Peyer's patch (tissue), 4 donors: ENCODE data around the gene SLC1A2. TPM values are rescaled to one million over a fixed set of nuclear protein-coding genes. Genes with fewer than 3 reads are reported as not detected.

Source experiments
- DNase-seq, 3 donors: peaks; one replicate each; pipeline ENCODE4 v3.0.0-alpha.2; 2017 to 2019
- H3K27ac ChIP-seq, 4 donors: fragments of 200-600 bp; sonication (generic); one replicate each; pipeline ENCODE4 v1.5.1; 2016 to 2019
- H3K27me3 ChIP-seq, 2 donors: fragments of 200-600 bp; sonication (generic); one replicate each; pipeline ENCODE4 v1.5.1; 2019
- H3K36me3 ChIP-seq, 3 donors: fragments of 200-600 bp; sonication (generic); one replicate each; pipeline ENCODE4 v1.5.1; 2016 to 2019
- H3K4me1 ChIP-seq, 4 donors: fragments of 200-600 bp; sonication (generic); one replicate each; pipeline ENCODE4 v1.5.1; 2016 to 2019
- H3K4me3 ChIP-seq, 4 donors: fragments of 200-600 bp; sonication (generic); 1 replicate in 3 of 4; 2 replicates in 1 of 4; pipeline ENCODE4 v1.5.1; 2016 to 2019; ENCODE audit warnings: mild to moderate bottlenecking in 1 of 4
- H3K9me3 ChIP-seq, 4 donors: fragments of 200-600 bp; sonication (generic); one replicate each; pipeline ENCODE4 v1.5.1; 2016 to 2019; ENCODE audit warnings: mild to moderate bottlenecking in 1 of 4
- POLR2A ChIP-seq, 2 donors: fragments of 450-650 bp; IDR thresholded peaks; one replicate each; pipeline ENCODE4 v1.5.1; 2017; ENCODE audit warnings: antibody characterized with exemption in 2 of 2, mild to moderate bottlenecking in 2 of 2, moderate library complexity in 2 of 2
- total RNA-seq, 4 donors: library from RNA; depleted of rRNA; stranded (reverse); fragments of >200 nt; gene quantifications; one replicate each; pipeline ENCODE4 v1.1.0, GENCODE V29; 2016
- TF ChIP-seq, protein P1 (sequence below), 6 experiments: fragments of 450-650 bp in 4 of 6; fragments of 200-600 bp in 2 of 6; sonication (generic) in 1 of 6; IDR thresholded peaks; one replicate each; pipeline ENCODE4 v1.5.1; 2017 to 2019; ENCODE audit warnings: antibody characterized with exemption in 6 of 6, mild to moderate bottlenecking in 3 of 6, moderate library complexity in 1 of 6

SLC1A2 gene
- total RNA-seq, 4 donors from 2014 or later: 0.38 to 1.1 TPM; not detected in 2

DNA sequence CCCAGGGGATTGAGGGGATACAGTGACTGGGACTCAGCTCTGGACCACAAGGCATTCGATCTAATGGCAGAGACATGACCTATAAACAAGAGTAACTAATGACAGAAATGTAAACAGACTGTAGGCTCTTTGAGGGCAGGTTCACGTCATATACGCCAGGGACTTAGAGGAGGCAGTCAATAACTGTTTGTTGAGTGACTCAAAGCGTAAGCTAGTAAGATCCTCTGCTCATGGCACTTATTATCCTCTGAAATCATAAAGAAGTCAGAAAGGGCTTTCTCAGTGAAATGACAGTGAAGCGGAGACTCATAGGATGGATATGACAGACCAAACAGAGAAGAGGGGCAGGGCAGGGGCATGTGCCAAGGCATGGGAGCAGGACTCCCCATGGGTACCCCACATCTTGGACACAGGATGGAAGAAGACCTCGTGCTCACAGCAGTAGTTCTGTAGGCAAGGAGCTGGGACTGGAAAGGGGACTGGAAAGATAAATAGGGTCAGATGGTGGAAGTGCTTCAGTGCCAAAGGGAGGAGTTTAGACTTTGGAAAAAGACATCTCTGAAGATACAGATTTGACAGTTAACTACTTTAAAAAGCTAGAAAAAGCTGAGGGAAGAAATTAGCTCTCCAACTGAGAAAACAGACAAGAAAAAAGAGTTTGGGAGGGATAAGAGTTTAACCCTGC, 72.7 kb downstream of the SLC1A2 start:
- Histone ChIP-seq H3K27ac (no peak overlapping the region), H3K27me3 (no peaks in the 10 kb centered on the region), H3K4me3 (no peak overlapping the region), H3K4me1 (no peaks in the 10 kb centered on the region), H3K9me3 (no peaks in the 10 kb centered on the region), H3K36me3 (no peaks in the 10 kb centered on the region)
- DNase-seq: no peak
- TF ChIP-seq POLR2A (IDR thresholded peaks at IDR 0.05): no peak
- TF ChIP-seq, protein P1, sequence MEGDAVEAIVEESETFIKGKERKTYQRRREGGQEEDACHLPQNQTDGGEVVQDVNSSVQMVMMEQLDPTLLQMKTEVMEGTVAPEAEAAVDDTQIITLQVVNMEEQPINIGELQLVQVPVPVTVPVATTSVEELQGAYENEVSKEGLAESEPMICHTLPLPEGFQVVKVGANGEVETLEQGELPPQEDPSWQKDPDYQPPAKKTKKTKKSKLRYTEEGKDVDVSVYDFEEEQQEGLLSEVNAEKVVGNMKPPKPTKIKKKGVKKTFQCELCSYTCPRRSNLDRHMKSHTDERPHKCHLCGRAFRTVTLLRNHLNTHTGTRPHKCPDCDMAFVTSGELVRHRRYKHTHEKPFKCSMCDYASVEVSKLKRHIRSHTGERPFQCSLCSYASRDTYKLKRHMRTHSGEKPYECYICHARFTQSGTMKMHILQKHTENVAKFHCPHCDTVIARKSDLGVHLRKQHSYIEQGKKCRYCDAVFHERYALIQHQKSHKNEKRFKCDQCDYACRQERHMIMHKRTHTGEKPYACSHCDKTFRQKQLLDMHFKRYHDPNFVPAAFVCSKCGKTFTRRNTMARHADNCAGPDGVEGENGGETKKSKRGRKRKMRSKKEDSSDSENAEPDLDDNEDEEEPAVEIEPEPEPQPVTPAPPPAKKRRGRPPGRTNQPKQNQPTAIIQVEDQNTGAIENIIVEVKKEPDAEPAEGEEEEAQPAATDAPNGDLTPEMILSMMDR (IDR thresholded peaks at IDR 0.05): no peak

- no peaks in the 10 kb centered on the region for H3K9me3 ChIP-seq
- TF ChIP-seq, protein P1 (IDR thresholded peaks at IDR 0.05): no peak
- TF ChIP-seq POLR2A (IDR thresholded peaks at IDR 0.05): no peak
- H3K27ac ChIP-seq: no peak overlapping the region
- DNase-seq: no peak
- H3K4me1 ChIP-seq: no peaks in the 10 kb centered on the region
- H3K36me3 ChIP-seq: no peaks in the 10 kb centered on the region
- H3K27me3 ChIP-seq: no peaks in the 10 kb centered on the region
- no peak overlapping the region for H3K4me3 ChIP-seq
Observed at GRCh38 chr11:35344681-35345574, 74.4 kb downstream of the SLC1A2 start.

GRCh38 chr11:35343033-35343598, 76.2 kb downstream of the SLC1A2 start:
- no peaks in the 10 kb centered on the region for H3K36me3 ChIP-seq
- H3K4me3 ChIP-seq: no peak overlapping the region
- DNase-seq: no peak
- H3K4me1 ChIP-seq: no peaks in the 10 kb centered on the region
- H3K9me3 ChIP-seq: no peaks in the 10 kb centered on the region
- no peak overlapping the region for H3K27ac ChIP-seq
- no peaks in the 10 kb centered on the region for H3K27me3 ChIP-seq
- TF ChIP-seq, protein P1 (IDR thresholded peaks at IDR 0.05): no peak
- TF ChIP-seq POLR2A (IDR thresholded peaks at IDR 0.05): no peak

GRCh38 chr11:35340715-35341114, 78.6 kb downstream of the SLC1A2 start:
- no peak overlapping the region for H3K4me3 ChIP-seq
- TF ChIP-seq POLR2A (IDR thresholded peaks at IDR 0.05): no peak
- DNase-seq: no peak
- H3K4me1 ChIP-seq: no peaks in the 10 kb centered on the region
- no peak overlapping the region for H3K27ac ChIP-seq
- no peaks in the 10 kb centered on the region for H3K9me3 ChIP-seq
- no peaks in the 10 kb centered on the region for H3K36me3 ChIP-seq
- no peaks in the 10 kb centered on the region for H3K27me3 ChIP-seq

DNA sequence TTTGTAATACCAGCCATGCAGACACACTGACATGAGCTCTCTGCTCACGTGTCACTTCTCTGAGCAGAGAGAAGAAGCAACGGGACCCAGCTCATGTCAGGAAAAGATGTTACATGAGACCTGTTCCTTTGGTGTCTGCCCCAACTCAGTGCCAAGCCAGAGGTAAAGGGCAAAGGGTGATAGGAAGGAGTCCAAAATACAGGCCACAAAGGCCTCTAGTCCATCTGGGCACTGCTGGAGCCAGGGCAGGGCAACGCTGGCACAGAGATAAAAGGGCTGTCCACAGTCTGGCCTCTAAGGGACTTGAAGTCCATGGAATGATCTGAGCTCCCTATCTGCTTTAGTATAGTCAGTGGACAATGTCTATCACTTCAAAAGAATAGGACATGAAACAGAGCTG, 79.3 kb downstream of the SLC1A2 start:
- DNase-seq: no peak
- TF ChIP-seq POLR2A (IDR thresholded peaks at IDR 0.05): no peak
- TF ChIP-seq, protein P1 (IDR thresholded peaks at IDR 0.05): no peak
- no peaks in the 10 kb centered on the region for H3K4me1 ChIP-seq
- no peak overlapping the region for H3K4me3 ChIP-seq
- no peaks in the 10 kb centered on the region for H3K9me3 ChIP-seq
- H3K36me3 ChIP-seq: no peaks in the 10 kb centered on the region
- no peak overlapping the region for H3K27ac ChIP-seq
- H3K27me3 ChIP-seq: no peaks in the 10 kb centered on the region

GRCh38 chr11:35338921-35339320, 80.4 kb downstream of the SLC1A2 start:
- DNase-seq: no peak
- H3K9me3 ChIP-seq: no peaks in the 10 kb centered on the region
- peaks cover 0 to 5% (median 0%) of the 10 kb centered on the region in 4 donors for H3K4me1 ChIP-seq
- no peak overlapping the region for H3K27ac ChIP-seq
- no peak overlapping the region for H3K4me3 ChIP-seq
- H3K27me3 ChIP-seq: no peaks in the 10 kb centered on the region
- H3K36me3 ChIP-seq: no peaks in the 10 kb centered on the region
- TF ChIP-seq, protein P1 (IDR thresholded peaks at IDR 0.05): no peak
- TF ChIP-seq POLR2A (IDR thresholded peaks at IDR 0.05): no peak
